IPS-18c (cell line): ENCODE data around the gene RGS3.

Experiments
- H3K4me3 ChIP-seq: 2 replicates; pipeline ENCODE4 v1.7.0; 2013; ENCODE audit warnings: low read depth, mild to moderate bottlenecking, low read length, moderate library complexity; ENCODE audit not compliant: insufficient read depth
- H3K9me3 ChIP-seq: one replicate; pipeline ENCODE4 v1.6.1; 2013; ENCODE audit warnings: mild to moderate bottlenecking, low read length, moderate library complexity; ENCODE audit not compliant: control insufficient read depth, insufficient read depth

RGS3 gene

GRCh38 chr9:113618836-113619490 lies 155.4 kb downstream of the RGS3 start:
- no peak overlapping the region for H3K4me3 ChIP-seq
- H3K9me3 ChIP-seq, result no peaks in the 10 kb centered on the region

- H3K4me3 ChIP-seq, result no peak overlapping the region
These were observed 156.2 kb downstream of the RGS3 start for GRCh38 chr9:113619491-113620376.

GRCh38 chr9:113620377-113621161 lies 157.0 kb downstream of the RGS3 start:
- no peak overlapping the region for H3K4me3 ChIP-seq
- H3K9me3 ChIP-seq, result no peaks in the 10 kb centered on the region

More at GRCh38 chr9:113619491-113620376, 156.2 kb downstream of the RGS3 start:
- no peaks in the 10 kb centered on the region for H3K9me3 ChIP-seq

- H3K9me3 ChIP-seq, result no peaks in the 10 kb centered on the region
- peak overlapping the region; percentile 5; the same call in 1 of the 2 replicates for H3K4me3 ChIP-seq
These were observed 157.8 kb downstream of the RGS3 start for GRCh38 chr9:113621309-113621791.

- no peaks in the 10 kb centered on the region for H3K9me3 ChIP-seq
- H3K4me3 ChIP-seq, result no peak overlapping the region
These were observed 158.5 kb downstream of the RGS3 start for GRCh38 chr9:113621980-113622379.

GRCh38 chr9:113622600-113623400 lies 159.3 kb downstream of the RGS3 start:
- Histone ChIP-seq H3K4me3 (no peak overlapping the region), H3K9me3 (no peaks in the 10 kb centered on the region)

GRCh38 chr9:113623851-113624485 lies 160.4 kb downstream of the RGS3 start:
- Histone ChIP-seq H3K9me3 (no peaks in the 10 kb centered on the region), H3K4me3 (no peak overlapping the region)

GRCh38 chr9:113624721-113625120 lies 161.2 kb downstream of the RGS3 start:
- Histone ChIP-seq H3K9me3 (no peaks in the 10 kb centered on the region), H3K4me3 (no peak overlapping the region)

GRCh38 chr9:113625486-113625885 lies 162.0 kb downstream of the RGS3 start:
- no peak overlapping the region for H3K4me3 ChIP-seq

GRCh38 chr9:113626735-113627495 lies 163.4 kb downstream of the RGS3 start:
- Histone ChIP-seq H3K9me3 (peaks cover 2% of the 10 kb centered on the region), H3K4me3 (no peak overlapping the region)

More at GRCh38 chr9:113625486-113625885, 162.0 kb downstream of the RGS3 start:
- H3K9me3 ChIP-seq, result peaks cover under 1% of the 10 kb centered on the region

- no peak overlapping the region for H3K4me3 ChIP-seq
These were observed 165.1 kb downstream of the RGS3 start for GRCh38 chr9:113628621-113629020.

GRCh38 chr9:113630386-113631136 lies 167.0 kb downstream of the RGS3 start:
- Histone ChIP-seq H3K9me3 (peaks cover 2% of the 10 kb centered on the region), H3K4me3 (no peak overlapping the region)

More at GRCh38 chr9:113628621-113629020, 165.1 kb downstream of the RGS3 start:
- H3K9me3 ChIP-seq, result peaks cover 2% of the 10 kb centered on the region

- Histone ChIP-seq H3K9me3 (peaks cover 2% of the 10 kb centered on the region), H3K4me3 (no peak overlapping the region)
These were observed 167.7 kb downstream of the RGS3 start for GRCh38 chr9:113631137-113631765.

- H3K4me3 ChIP-seq, result no peak overlapping the region
These were observed 168.5 kb downstream of the RGS3 start for GRCh38 chr9:113631871-113632665.

More at GRCh38 chr9:113631871-113632665, 168.5 kb downstream of the RGS3 start:
- peaks cover 2% of the 10 kb centered on the region for H3K9me3 ChIP-seq
